ENCODE results near the gene IL15.

DNA sequence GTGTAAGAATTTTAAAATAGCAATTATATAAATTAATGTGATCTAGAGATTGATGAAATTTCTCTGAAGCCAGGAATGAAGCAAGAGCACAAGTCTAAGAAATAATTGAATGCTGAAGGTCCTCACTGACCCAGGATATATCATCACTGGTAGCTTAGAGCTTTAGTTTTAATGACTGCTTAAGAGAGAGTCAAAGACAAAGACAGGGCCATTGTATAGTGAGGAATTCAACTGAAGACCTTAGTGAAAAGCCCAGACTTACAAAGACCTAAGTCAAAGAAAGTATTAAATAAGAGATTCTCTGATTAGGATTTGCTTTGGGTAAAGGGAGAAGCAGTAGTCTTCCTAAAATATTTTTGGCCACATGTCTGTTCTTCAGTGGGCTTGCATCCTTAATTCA is 26.0 kb upstream of the IL15 start:
- TF ChIP-seq CTCF (conservative IDR thresholded peaks at IDR 0.05; ENCODE audit: low read depth, low read length) (no peak), RAD21 (IDR thresholded peaks at IDR 0.05; ENCODE audit: low read length) (no peak), POLR2A (IDR thresholded peaks at IDR 0.05; ENCODE audit: low read depth, low read length) (no peak), NFE2L2 (IDR thresholded peaks at IDR 0.05; ENCODE audit: low read depth, low read length) (no peak)
- TF ChIP-seq, protein P1, sequence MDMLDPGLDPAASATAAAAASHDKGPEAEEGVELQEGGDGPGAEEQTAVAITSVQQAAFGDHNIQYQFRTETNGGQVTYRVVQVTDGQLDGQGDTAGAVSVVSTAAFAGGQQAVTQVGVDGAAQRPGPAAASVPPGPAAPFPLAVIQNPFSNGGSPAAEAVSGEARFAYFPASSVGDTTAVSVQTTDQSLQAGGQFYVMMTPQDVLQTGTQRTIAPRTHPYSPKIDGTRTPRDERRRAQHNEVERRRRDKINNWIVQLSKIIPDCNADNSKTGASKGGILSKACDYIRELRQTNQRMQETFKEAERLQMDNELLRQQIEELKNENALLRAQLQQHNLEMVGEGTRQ (IDR thresholded peaks at IDR 0.05; ENCODE audit: low read depth, low read length), result no peak

Measured in IMR-90 (cell line).